HG03064 (cell line): ENCODE data around the gene HOMER1.
A peak's percentile ranks its signal among the peaks of the same experiment; 100 is the strongest.
"Not testable (repeated sequence)": the region's sequence is repeated elsewhere in the genome, so short reads cannot be mapped to it uniquely, and the experiment has no call there.

Experiments used
- ATAC-seq: cut with Tn5 transposase; IDR thresholded peaks from one replicate; pipeline ENCODE4 v1.9.1; 2021; ENCODE audit warnings: low read depth; ENCODE audit not compliant: unreplicated experiment

Gene HOMER1

GRCh38 chr5:79518718-79519117, 4.8 kb upstream of the HOMER1 start:
- no peak for ATAC-seq

GRCh38 chr5:79517601-79518000, 3.7 kb upstream of the HOMER1 start:
- ATAC-seq = no peak

- no peak for ATAC-seq
Observed at GRCh38 chr5:79516986-79517385, 3.1 kb upstream of the HOMER1 start.

- not testable (repeated sequence) for ATAC-seq
Observed at GRCh38 chr5:79516331-79516730, 2.4 kb upstream of the HOMER1 start.

- peak; percentile 79 for ATAC-seq
Observed at GRCh38 chr5:79514391-79515105, 614 bp upstream of the HOMER1 start.

- ATAC-seq = no peak
Observed at GRCh38 chr5:79513308-79513703, 628 bp downstream of the HOMER1 start.

GRCh38 chr5:79512471-79513307, 1.2 kb downstream of the HOMER1 start:
- no peak for ATAC-seq

- no peak for ATAC-seq
Observed at GRCh38 chr5:79512049-79512448, 1.9 kb downstream of the HOMER1 start.

GRCh38 chr5:79510638-79511037, 3.3 kb downstream of the HOMER1 start:
- no peak for ATAC-seq

- ATAC-seq = no peak
Observed at GRCh38 chr5:79509244-79509885, 4.6 kb downstream of the HOMER1 start.

- no peak for ATAC-seq
Observed at GRCh38 chr5:79508794-79509193, 5.1 kb downstream of the HOMER1 start.

GRCh38 chr5:79508354-79508753, 5.6 kb downstream of the HOMER1 start:
- no peak for ATAC-seq

GRCh38 chr5:79507251-79508205, 6.4 kb downstream of the HOMER1 start:
- no peak for ATAC-seq

- no peak for ATAC-seq
Observed at GRCh38 chr5:79505138-79505537, 8.8 kb downstream of the HOMER1 start.

- ATAC-seq = no peak
Observed at GRCh38 chr5:79503794-79504495, 10.0 kb downstream of the HOMER1 start.

GRCh38 chr5:79499640-79500273, 14.2 kb downstream of the HOMER1 start:
- no peak for ATAC-seq

- ATAC-seq = no peak
Observed at GRCh38 chr5:79495311-79495710, 18.6 kb downstream of the HOMER1 start.

GRCh38 chr5:79493596-79494345, 20.2 kb downstream of the HOMER1 start:
- no peak for ATAC-seq
